HFFc6 (cell line): ENCODE measurements around the gene FEM1A. TPM values are rescaled to one million over a fixed set of nuclear protein-coding genes. Genes with fewer than 3 reads are reported as not detected.

Experiments used
- DNase-seq: peaks from one replicate; pipeline ENCODE4 v3.0.0-alpha.2; 2018
- H3K27ac Mint-ChIP-seq: 2 replicates; pipeline ENCODE4 v1.8.0; 2020; ENCODE audit warnings: mild to moderate bottlenecking, mixed read lengths
- H3K27me3 Mint-ChIP-seq: 2 replicates; pipeline ENCODE4 v1.8.0; 2021; ENCODE audit warnings: mild to moderate bottlenecking, moderate library complexity, mixed read lengths; ENCODE audit not compliant: insufficient read depth
- H3K36me3 Mint-ChIP-seq: 2 replicates; pipeline ENCODE4 v1.8.0; 2021; ENCODE audit warnings: low read depth, mixed read lengths
- H3K4me1 Mint-ChIP-seq: 2 replicates; pipeline ENCODE4 v1.8.0; 2020; ENCODE audit warnings: low read depth, mixed read lengths
- H3K4me3 Mint-ChIP-seq: 2 replicates; pipeline ENCODE4 v1.8.0; 2020; ENCODE audit warnings: mild to moderate bottlenecking, moderate library complexity, mixed read lengths
- H3K9me3 Mint-ChIP-seq: 2 replicates; pipeline ENCODE4 v1.8.0; 2020; ENCODE audit warnings: mild to moderate bottlenecking, mixed read lengths
- total RNA-seq, 6 experiments: library from RNA; stranded (reverse); fragmentation: NEBNext Ultra II Directional; extraction: Animal tissue kit (Norgen Biotek cat#: 25700); gene quantifications; 2 replicates in 1 of 6; 3 replicates in 5 of 6; pipeline ENCODE4 v1.2.3, GENCODE V29; 2021
- TF ChIP-seq, protein P1 (sequence below): fragments of 200-600 bp; sonication (generic); IDR thresholded peaks from 2 replicates; pipeline ENCODE4 v1.5.0; 2021; ENCODE audit warnings: antibody characterized with exemption, mild to moderate bottlenecking

Gene FEM1A
- total RNA-seq, 6 experiments from 2014 or later: 8.4 to 10.2 (median 9.0) TPM

DNA sequence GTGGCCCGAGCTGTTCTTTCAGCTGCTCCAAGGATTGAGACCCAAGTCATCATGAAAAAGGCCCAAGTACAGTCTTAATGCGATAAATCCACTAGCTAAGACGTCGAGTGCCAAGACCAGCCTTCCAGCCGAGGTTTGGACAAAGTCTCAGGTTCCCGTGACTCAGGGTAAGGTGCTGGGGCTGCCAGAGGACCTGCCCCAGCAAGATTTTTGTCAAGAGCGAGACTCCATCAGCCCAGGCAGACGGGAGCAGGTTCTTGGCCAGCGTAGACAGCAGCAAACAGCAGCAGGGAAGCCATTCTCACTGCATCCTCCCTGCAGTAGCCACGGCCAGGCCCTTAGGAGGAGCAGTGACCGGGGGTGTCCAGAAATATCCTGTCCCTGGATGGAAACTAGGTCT lies 3.4 kb downstream of the FEM1A start:
- Mint-ChIP-seq H3K4me1 (peaks cover 6% of the 10 kb centered on the region; the same call in 1 of the 2 replicates), H3K9me3 (no peaks in the 10 kb centered on the region), H3K36me3 (peaks cover 20% of the 10 kb centered on the region), H3K4me3 (no peak overlapping the region), H3K27me3 (peaks cover 2% of the 10 kb centered on the region; the same call in 1 of the 2 replicates), H3K27ac (no peak overlapping the region)
- TF ChIP-seq, protein P1, sequence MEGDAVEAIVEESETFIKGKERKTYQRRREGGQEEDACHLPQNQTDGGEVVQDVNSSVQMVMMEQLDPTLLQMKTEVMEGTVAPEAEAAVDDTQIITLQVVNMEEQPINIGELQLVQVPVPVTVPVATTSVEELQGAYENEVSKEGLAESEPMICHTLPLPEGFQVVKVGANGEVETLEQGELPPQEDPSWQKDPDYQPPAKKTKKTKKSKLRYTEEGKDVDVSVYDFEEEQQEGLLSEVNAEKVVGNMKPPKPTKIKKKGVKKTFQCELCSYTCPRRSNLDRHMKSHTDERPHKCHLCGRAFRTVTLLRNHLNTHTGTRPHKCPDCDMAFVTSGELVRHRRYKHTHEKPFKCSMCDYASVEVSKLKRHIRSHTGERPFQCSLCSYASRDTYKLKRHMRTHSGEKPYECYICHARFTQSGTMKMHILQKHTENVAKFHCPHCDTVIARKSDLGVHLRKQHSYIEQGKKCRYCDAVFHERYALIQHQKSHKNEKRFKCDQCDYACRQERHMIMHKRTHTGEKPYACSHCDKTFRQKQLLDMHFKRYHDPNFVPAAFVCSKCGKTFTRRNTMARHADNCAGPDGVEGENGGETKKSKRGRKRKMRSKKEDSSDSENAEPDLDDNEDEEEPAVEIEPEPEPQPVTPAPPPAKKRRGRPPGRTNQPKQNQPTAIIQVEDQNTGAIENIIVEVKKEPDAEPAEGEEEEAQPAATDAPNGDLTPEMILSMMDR: no peak
- no peak for DNase-seq

DNA sequence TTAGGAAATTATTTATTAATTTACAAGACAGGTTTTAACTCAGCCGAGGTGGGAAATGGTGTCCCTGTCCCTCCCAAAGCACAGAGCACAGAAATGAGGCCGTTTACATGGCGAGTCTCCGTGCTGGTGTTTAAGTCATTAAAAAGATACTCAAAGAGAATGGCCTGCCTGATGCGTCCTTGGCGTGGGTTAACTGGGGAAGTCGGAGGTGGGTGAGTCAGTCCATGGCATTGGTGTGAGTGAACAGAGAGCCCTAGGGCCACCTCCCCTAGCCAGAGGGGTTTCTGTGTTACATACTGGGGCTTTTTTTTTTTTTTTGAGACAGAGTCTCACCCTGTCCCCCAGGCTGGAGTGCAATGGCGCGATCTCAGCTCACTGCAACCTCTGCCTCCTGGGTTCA lies 3.9 kb downstream of the FEM1A start:
- Mint-ChIP-seq H3K4me3 (no peak overlapping the region), H3K27me3 (no peaks in the 10 kb centered on the region; the same call in 1 of the 2 replicates), H3K36me3 (peaks cover 20% of the 10 kb centered on the region), H3K4me1 (peaks cover 6% of the 10 kb centered on the region; the same call in 1 of the 2 replicates), H3K27ac (no peak overlapping the region), H3K9me3 (no peaks in the 10 kb centered on the region)
- TF ChIP-seq, protein P1: no peak
- no peak for DNase-seq

DNA sequence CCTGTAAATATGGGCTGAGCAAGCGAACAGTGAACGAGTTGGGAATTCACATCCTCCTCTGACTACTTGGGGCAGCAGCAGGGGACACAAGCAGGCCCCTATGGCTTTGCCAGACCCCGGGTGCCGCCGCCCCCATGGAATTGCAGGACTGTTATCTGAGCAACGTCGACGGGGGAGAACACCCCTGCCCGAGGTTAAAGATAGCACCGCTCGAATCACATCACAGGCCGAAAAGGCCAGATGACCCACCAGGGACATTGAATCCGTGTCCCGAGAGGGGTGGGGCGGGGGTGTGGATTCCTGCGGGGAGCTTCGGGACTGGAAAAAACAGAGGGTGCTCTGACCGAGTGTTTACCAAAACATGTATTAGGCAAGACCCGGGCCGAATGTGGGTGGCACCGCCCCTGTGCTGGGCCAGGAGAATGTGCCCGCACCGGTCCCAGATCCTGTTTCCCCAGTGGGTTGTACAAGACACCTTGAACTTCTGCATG lies 9.1 kb downstream of the FEM1A start:
- DNase-seq: no peak
- Mint-ChIP-seq H3K27me3 (no peaks in the 10 kb centered on the region; the same call in 1 of the 2 replicates), H3K27ac (no peak overlapping the region), H3K4me1 (no peaks in the 10 kb centered on the region), H3K4me3 (no peak overlapping the region), H3K9me3 (no peaks in the 10 kb centered on the region), H3K36me3 (peaks cover 14% of the 10 kb centered on the region)
- TF ChIP-seq, protein P1: no peak

GRCh38 chr19:4801085-4801619 lies 9.6 kb downstream of the FEM1A start:
- Mint-ChIP-seq H3K27ac (no peak overlapping the region), H3K9me3 (no peaks in the 10 kb centered on the region), H3K4me1 (no peaks in the 10 kb centered on the region), H3K36me3 (peaks cover 14% of the 10 kb centered on the region), H3K4me3 (no peak overlapping the region), H3K27me3 (no peaks in the 10 kb centered on the region; the same call in 1 of the 2 replicates)
- TF ChIP-seq, protein P1: no peak
- DNase-seq: no peak

- Mint-ChIP-seq H3K36me3 (peaks cover 7% of the 10 kb centered on the region; the same call in 1 of the 2 replicates), H3K27me3 (peaks cover 2% of the 10 kb centered on the region), H3K9me3 (no peaks in the 10 kb centered on the region), H3K27ac (no peak overlapping the region), H3K4me3 (no peak overlapping the region), H3K4me1 (no peaks in the 10 kb centered on the region)
- DNase-seq: no peak
- TF ChIP-seq, protein P1: no peak
Measured at GRCh38 chr19:4802711-4803110, 11.2 kb downstream of the FEM1A start.
